Adrenal gland (tissue), 5 donors: Measurements from ENCODE around the gene TRIM23.

Experiments
- CTCF ChIP-seq, 6 experiments: fragments of 450-650 bp in 4 of 6; fragments of 200-600 bp in 2 of 6; sonication (generic) in 1 of 6; IDR thresholded peaks; 1 replicate in 5 of 6; 2 replicates in 1 of 6; pipeline versions ENCODE4 v1.5.1 to v1.8.0; 2016 to 2021; ENCODE audit warnings: antibody characterized with exemption in 6 of 6, mild to moderate bottlenecking in 2 of 6, moderate library complexity in 1 of 6
- POLR2A ChIP-seq, 2 donors: fragments of 450-650 bp; IDR thresholded peaks; one replicate each; pipeline ENCODE4 v1.6.1; 2017; ENCODE audit warnings: antibody characterized with exemption in 2 of 2, mild to moderate bottlenecking in 2 of 2, moderate library complexity in 1 of 2
- donor health status: DM: no; HTN: no; CAD: no.

GRCh38 chr5:65646938-65647337, 22.8 kb upstream of the TRIM23 start:
- TF ChIP-seq CTCF (IDR thresholded peaks at IDR 0.05): no peak
- TF ChIP-seq POLR2A (IDR thresholded peaks at IDR 0.05): no peak
